CD4-positive, alpha-beta T cell treated with Interleukin-6 for 4 hours (primary cell): ENCODE results near the gene DNAJB13.
A peak's percentile ranks its signal among the peaks of the same experiment; 100 is the strongest.
"Not testable (repeated sequence)": the region's sequence is repeated elsewhere in the genome, so short reads cannot be mapped to it uniquely, and the experiment has no call there.

Experiments
- DNase-seq: peaks from one replicate; pipeline ENCODE4 v3.0.0-alpha.2; 2020; ENCODE audit warnings: mixed read lengths

Gene DNAJB13, protein sequence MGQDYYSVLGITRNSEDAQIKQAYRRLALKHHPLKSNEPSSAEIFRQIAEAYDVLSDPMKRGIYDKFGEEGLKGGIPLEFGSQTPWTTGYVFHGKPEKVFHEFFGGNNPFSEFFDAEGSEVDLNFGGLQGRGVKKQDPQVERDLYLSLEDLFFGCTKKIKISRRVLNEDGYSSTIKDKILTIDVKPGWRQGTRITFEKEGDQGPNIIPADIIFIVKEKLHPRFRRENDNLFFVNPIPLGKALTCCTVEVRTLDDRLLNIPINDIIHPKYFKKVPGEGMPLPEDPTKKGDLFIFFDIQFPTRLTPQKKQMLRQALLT

GRCh38 chr11:73950869-73951710 is at the start of gene DNAJB13:
TSS of gene DNAJB13 (plus strand) at chr11:73951026. CDS start at chr11:73951070, 44 bp downstream.
- no peak for DNase-seq

GRCh38 chr11:73902303-73902702 is 48.5 kb upstream of the DNAJB13 start:
- DNase-seq: no peak

GRCh38 chr11:73907191-73907590 is 43.6 kb upstream of the DNAJB13 start:
- DNase-seq: peak; percentile 2

DNA sequence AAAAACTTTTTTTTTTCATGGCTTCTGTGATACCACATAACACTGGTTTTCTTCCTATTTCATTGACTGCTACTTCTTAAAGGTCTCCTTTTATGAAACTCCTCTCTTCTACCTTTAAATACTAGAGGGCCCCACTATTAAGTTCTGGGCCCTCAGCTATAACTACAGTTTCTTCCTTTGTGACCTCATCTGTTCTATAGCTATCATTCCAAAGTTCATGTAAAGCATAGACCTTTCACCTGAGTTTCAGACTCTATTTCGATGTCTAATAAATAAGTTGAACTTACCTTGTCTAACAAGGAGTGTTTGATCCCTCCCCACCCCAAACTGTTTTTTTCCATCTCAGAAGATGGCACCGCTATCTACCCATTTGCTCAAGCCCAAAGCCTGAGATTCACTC is 38.8 kb upstream of the DNAJB13 start:
- no peak for DNase-seq

- DNase-seq: no peak
These were observed 37.4 kb upstream of the DNAJB13 start for GRCh38 chr11:73913472-73913871.

- DNase-seq: no peak
These were observed 36.5 kb upstream of the DNAJB13 start for GRCh38 chr11:73914284-73914683.

DNA sequence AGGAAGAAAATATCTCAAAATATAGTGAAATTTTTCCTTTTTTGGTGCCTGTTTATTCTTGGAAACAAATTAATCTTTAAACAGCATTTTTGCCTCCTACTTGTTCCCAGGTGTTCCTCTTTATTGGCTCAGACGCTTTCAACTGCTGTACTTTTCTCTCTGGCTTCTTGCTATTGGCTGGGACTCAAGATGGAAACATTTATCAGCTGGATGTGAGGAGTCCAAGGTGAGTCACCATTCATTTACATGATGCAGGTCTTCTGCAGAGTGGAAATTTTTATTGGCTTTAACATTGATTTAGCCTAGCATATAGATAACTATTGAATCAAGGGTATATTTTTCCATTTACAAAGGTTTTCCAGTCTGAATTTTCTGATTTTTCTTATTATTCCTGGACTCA is 34.4 kb upstream of the DNAJB13 start:
- no peak for DNase-seq

- no peak for DNase-seq
These were observed 29.6 kb upstream of the DNAJB13 start for GRCh38 chr11:73921180-73921579.

DNA sequence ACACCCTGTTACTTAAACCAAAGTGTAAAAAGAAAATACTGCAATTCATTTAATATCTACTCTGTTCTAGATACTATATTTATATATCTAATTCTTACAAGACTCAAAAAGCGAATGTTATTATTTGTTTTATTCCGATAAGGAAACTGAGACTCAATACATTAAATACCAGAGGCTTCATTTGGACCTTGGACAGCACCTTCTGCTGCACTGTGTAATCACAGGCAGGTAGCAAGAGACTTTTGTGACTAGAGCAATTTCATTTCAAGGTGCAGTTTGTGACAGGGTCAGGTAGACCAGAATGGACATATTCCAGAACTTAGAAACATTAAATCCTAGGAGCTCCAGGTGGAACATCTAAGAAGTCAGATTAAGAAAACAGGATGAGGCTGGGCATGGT is 21.4 kb upstream of the DNAJB13 start:
- no peak for DNase-seq

- peak; percentile 4 for DNase-seq
These were observed 19.7 kb upstream of the DNAJB13 start for GRCh38 chr11:73931039-73931645.

- DNase-seq: no peak
These were observed 18.9 kb upstream of the DNAJB13 start for GRCh38 chr11:73931951-73932350.

DNA sequence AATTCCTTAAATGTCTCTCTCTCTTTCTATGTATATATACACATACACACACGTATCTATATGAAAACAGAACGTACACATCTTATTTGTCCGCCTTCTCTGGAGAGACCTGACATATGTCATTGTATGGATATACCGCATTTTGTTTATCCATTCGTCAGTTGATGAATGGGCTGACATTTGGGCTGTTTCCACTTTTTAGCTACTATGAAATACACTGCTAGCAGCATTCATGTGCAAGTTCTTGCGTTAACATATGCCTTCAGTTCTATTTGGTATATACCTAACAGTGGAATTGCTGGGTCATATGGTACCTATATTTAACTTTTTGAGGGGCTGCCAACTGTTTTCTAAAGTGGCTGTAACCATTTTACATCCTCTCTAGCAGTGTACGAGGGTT is 18.0 kb upstream of the DNAJB13 start:
- DNase-seq: no peak

DNA sequence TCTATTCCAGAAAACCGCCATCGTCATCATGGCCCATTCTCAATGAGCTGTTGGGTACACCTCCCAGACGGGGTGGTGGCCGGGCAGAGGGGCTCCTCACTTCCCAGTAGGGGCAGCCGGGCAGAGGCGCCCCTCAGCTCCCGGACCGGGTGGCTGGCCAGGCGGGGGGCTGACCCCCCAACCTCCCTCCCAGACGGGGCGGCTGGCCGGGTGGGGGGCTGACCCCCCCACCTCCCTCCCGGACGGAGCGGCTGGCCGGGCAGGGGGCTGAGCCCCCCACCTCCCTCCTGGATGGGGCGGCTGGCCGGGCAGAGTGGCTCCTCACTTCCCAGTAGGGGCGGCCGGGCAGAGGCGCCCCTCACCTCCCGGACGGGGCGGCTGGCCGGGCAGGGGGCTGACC is 14.8 kb upstream of the DNAJB13 start:
- DNase-seq: not testable (repeated sequence)

DNA sequence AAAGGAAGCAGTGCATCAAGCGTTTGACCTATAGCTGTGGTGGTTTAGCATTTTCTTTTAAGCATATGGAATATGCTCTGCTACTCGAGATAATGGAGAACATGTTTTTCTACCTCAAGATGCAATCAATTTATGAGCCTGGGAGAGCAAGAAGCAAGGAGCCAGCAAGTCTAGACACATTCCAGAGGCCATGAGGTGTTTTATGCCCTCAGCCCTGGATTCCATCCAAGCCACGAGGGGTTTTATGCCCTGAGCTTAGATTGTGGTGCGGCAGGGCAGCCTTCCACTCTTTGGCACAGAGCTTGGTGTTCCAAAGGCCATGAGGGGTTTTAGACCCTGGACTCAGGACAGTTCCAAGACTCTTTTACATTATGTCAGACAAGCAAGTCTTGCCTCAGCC is 11.7 kb upstream of the DNAJB13 start:
- DNase-seq: no peak

GRCh38 chr11:73940801-73941570 is 9.8 kb upstream of the DNAJB13 start:
- no peak for DNase-seq

GRCh38 chr11:73942010-73942409 is 8.8 kb upstream of the DNAJB13 start:
- no peak for DNase-seq

- DNase-seq: no peak
These were observed 6.7 kb upstream of the DNAJB13 start for GRCh38 chr11:73944085-73944484.

DNA sequence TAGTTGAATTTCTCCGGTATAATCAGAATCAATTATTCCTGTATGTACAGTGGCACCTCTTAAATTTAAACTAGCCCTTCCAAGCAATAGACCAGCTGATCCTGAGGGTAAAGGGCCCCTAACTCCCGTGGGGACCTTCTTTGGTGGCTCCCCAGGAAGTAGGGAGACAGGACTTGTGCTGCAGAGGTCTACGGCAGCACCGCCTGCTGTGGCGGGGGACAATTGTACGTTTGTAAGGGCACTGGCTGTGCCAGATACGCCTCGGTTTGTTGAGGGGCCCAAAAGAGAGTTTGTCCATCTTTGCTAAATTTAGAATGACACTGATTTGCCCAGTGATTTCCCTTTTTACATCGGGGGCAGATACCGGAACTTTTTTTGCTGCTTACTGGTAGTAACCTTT is 5.9 kb upstream of the DNAJB13 start:
- no peak for DNase-seq

GRCh38 chr11:73945396-73945795 is 5.4 kb upstream of the DNAJB13 start:
- DNase-seq: no peak

GRCh38 chr11:73946798-73947458 is 3.9 kb upstream of the DNAJB13 start:
- DNase-seq: no peak

DNA sequence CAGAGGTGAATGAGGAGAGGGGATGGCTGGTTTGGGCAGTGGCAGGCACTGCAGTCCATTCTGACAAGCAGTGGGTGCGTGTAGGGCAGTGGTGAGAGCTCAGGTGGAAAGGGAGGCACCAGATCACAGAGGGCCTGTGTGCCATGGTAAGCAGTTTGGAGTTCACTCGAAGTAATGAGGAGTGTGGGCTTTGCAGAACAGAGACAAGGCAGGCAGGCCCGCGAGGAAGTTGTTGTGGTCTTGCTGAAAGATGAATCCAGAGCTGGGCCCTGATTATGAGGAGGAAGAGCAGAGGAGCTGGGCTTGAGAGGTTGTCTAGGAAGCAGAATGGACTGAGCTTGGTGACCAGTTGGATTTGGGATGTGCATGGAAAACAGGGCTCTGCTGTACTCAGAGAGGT is 1.6 kb upstream of the DNAJB13 start:
- no peak for DNase-seq

DNA sequence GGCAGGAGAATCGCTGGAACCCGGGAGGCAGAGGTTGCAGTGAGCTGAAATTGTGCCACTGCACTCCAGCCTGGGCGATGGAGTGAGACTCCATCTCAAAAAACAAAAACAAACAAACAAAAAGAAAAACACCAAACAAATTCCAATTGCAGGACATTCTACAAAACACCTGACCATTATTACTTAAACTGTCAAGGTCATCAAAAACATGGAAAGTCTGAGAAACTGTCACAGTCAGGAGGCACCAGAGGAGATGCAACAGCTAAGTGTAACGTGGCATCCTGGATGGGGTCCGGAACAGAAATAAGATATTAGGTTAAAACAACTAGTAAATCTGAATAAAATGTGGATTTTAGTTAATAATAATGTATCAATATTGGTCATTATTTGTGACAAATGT is 914 bp upstream of the DNAJB13 start:
- DNase-seq: no peak

DNA sequence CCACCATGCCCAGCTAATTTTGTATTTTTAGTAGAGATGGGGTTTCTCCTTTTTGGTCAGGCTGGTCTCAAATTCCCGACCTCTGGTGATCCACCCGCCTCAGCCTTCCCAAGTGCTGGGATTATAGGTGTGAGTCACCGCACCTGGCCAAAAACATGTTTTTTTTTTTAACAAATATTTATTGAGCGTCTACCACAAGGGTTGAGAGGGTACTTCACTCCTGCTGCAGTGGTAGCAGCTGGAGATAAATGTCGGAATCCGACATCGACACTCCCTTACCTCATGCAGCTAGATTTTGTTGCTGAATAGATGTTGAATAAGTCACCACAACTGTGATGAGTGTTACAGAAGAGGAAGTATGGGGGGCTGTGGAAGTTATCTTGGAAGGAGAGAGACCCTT is 971 bp downstream of the DNAJB13 start:
- DNase-seq: no peak
